Activated CD4-positive, CD25-positive, alpha-beta regulatory T cell treated with anti-CD3 and anti-CD28 coated beads, Interleukin-2, amount 50 U/mL, for 72 hours (primary cell): ENCODE measurements around the gene RNPS1.
"Not testable (repeated sequence)": the region's sequence is repeated elsewhere in the genome, so short reads cannot be mapped to it uniquely, and the experiment has no call there.

Source experiments
- DNase-seq: peaks from one replicate; pipeline ENCODE4 v3.0.0; 2021

RNPS1 gene

DNA sequence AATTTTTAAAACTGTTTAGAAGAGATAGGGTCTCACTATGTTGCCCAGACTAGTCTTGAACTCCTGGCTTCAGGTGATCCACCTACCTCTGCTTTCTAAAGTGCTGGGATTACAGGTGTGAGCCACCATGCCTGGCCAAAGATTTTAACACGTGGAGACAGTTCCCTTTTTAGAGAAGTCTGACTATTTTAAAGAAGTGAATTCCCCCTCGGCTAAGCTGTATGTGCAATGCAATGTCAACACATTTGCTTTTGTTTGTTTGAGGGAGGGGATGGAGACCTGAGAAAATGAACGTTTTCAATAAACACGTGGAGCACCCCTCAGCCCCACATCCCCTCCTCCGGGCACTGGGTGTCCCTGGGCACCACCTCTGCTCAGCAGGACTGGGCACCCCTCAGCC, 14.3 kb upstream of the RNPS1 start:
- no peak for DNase-seq

DNA sequence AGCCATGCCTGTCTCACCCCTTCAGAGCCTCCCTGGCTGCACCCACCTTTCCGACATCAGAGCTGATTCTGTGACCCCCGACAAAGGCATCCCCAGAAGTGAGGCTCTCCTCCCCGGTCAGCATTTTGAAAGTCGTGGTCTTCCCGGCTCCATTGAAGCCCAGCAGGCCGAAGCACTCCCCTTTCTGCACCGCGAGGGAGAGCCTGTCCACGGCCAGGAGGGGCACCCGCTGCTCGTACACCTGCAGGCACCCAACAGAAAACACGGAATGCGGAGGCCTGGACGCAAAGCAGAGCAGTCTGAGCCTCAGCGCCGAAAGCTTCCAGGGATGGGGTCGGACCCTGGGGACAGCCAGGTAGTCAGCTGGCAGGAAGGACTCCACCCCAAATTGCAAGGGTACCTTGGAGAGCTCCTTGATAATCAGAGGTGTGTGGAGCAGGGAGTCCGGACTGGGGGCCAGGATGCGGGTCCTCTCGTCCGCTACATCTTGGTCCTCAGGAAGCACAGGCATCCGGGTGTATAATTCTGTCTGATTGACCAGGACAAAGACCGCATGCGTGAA, 13.1 kb upstream of the RNPS1 start:
- no peak for DNase-seq

DNA sequence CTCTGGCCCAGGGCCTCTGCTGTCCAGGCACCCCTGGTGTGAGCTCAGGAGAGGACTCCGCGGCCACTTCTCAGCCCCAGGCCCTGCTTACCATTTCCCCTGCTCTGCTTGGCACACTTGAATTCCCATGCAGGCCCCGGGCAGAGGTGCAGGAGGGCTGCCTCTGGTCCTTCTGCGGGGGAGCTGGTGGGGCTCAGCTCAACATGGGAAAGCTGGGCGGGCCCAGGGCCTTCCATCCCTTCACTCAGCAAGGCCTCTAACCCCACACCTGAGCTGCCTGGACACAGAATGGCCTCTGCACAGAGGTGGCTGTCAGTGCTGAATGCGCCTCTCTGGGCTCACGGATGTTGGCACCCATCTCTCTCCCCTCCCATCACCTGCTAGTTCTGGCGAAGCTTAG, 12.5 kb upstream of the RNPS1 start:
- DNase-seq: no peak

- no peak for DNase-seq
These were observed 11.3 kb upstream of the RNPS1 start for GRCh38 chr16:2278956-2279800.

- no peak for DNase-seq
These were observed 10.3 kb upstream of the RNPS1 start for GRCh38 chr16:2278272-2278608.

- no peak for DNase-seq
These were observed 9.7 kb upstream of the RNPS1 start for GRCh38 chr16:2277466-2278271.

- no peak for DNase-seq
These were observed 8.7 kb upstream of the RNPS1 start for GRCh38 chr16:2276368-2277195.

GRCh38 chr16:2275476-2276367, 7.8 kb upstream of the RNPS1 start:
- no peak for DNase-seq

DNA sequence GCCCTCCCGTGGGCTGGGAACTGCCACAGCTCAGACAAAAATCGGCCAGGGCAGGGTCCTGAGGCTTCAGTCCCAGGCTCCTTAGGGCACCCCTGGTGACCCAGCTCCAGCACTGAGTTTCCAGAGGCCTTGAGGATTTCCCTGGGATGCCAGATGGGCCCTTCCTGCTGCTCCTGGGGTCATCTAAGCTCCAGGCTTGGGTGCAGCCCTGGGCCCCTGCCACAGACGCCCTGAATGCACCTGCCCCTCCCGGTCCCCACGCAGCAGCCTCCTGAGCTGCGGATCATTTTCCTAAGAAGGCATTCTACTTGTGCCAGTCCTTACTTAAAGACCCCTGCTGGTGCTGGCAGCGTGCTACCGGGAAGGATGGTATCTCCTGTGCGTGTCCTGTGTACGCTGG, 6.0 kb upstream of the RNPS1 start:
- no peak for DNase-seq

DNA sequence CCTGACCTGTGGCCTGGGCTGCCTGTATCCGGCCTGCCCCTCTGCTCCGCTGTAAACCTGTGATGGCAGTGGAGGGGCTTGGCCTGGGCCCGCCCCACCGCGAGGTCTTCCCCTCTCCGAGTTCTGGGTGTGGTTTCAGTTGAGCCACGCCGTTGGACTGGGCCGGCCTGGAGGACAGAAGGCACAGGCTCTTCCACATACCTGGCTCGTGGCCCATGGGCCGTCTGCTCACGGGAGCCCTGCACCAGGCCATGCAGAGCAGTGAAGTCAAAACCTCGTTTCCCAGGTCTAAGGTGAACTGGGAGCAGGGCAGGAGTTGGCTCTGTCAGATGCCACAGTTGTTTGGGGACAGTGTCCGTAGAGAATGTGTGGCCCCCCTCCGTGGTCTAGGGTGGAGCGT, 5.6 kb upstream of the RNPS1 start:
- no peak for DNase-seq

GRCh38 chr16:2271848-2272461, 4.0 kb upstream of the RNPS1 start:
- DNase-seq: no peak

GRCh38 chr16:2270588-2271470, 2.9 kb upstream of the RNPS1 start:
- DNase-seq: no peak

GRCh38 chr16:2270070-2270462, 2.1 kb upstream of the RNPS1 start:
- DNase-seq: no peak

DNA sequence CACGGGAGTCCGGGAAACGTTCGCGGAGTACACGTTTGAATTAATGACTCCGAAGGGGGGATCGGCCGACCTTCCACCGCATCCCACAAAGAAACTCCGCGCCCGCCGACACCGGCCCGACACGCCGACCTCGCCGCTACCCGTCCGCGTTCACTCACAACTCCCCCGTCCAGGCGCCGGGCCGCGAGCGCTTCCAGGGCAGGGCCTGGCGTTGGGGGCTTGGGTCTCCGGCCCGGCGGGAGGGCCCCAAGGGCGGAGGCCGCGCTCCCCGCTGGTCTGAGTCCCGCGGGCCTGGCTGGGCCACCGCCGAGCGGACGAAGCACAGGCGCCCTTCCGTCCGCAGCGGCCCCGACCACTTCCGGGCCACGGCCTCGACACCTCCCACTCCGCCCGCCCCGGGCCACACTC, 417 bp downstream of the RNPS1 start:
- DNase-seq: not testable (repeated sequence)

DNA sequence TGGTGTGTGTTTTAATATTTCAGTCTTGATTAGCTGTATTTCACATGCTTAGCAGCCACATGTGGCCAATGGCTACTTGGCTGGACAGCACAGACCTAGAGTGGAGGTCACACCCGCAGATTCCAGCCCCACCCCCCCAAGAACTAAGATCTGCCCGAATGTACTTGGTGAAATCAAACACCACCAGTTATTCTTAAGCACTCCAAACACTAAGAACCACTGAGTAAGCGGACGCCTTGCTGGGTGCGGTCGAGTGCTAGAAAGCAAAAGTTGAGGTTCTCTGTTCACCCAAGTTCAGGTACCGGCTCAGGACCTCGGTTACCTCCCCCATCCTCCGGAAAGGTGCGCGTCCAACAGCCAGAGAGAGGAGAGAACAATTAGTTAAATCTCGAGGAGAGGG, 1.0 kb downstream of the RNPS1 start:
- DNase-seq: not testable (repeated sequence)

DNA sequence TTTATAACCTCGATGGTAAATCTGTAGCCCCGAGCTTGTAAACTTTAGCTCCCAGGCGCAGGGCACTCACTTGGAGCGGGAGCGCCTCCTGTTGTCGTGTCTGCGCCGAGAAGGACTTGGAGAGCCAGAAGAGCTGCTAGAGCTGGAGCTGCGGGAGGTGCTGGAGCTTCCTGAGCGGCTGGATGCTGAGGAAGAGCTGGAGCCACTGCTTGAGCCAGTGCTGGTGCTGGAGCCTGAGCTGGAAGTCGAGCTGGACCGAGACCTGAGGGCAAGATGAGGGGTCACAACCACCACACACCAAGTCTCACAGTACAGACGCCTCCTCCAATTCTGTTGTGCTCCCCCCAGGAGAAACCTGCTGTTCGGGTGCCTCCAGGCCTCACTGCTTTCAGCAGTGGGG, 4.9 kb downstream of the RNPS1 start:
- not testable (repeated sequence) for DNase-seq

DNA sequence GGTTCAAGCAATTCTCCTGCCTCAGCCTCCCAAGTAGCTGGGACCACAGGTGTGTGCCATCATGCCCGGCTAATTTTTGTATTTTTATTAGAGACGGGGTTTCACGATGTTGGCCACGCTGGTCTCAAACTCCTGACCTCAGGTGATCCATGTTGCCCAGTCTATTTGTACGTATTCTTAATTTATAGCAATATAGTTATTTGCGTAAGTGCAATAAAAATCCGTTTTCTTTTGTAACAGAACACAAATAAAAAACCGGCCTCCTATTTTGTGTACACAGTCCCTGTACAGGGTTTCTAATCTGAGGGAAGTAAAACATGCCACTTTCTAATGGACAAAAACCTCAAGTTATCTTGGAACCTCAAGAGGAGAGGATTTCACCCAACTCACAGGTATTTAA, 7.7 kb downstream of the RNPS1 start:
- no peak for DNase-seq

- DNase-seq: not testable (repeated sequence)
These were observed 9.4 kb downstream of the RNPS1 start for GRCh38 chr16:2258530-2258929.

DNA sequence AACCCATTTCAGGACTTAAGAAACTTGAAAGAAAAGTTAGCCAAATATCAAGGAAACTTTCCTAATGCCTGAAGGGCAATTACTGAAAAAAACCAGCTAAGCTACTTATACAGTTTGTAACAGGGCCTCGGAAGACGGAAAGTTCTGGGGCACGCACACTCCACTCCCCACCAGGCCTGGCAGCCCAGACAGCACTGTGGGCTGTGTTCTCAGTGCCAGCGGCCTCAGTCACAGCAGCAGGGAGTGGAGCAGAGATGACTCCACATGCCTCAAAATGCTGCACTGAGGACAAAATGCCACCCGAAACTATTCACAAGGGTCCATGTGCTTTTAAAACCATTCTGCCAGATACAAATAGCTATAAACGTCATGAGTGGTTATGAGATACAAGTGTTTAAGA, 10.2 kb downstream of the RNPS1 start:
- DNase-seq: no peak

DNA sequence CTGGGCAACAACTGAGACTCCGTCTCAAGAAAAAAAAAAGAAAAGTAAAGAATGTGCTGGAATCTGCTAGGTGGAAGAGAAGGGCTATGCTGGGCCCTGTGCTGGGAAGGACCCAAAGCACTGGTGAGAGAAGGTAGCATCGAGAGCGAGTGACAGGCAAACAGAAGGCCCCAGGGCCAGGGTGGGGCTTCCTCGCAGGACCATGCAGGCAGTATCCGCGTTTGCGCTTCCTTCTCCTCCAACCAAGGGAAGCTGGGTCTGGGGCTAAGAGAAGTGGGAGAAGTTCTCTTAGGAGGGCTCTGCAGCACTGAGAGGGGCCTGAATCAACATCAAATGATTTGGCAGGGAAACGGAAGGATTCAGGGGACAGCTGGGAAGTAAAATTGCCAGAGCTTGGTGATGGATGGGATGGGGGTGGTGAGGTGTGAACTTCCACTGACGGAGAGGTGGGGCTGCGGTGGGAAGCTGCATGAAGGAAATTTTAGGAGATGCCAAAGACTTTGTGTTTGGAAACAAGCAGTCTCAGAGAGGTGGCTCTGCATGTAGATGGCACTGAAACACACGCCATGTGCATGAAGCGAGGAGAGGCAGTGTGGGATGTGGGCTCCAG, 11.3 kb downstream of the RNPS1 start:
- DNase-seq: no peak
